ENCODE measurements around the gene ABHD15.
A peak's percentile ranks its signal among the peaks of the same experiment; 100 is the strongest.

ABHD15 gene

GRCh38 chr17:29581583-29582253 lies 14.9 kb upstream of the ABHD15 start:
- DNase-seq, result no peak

- peak; percentile 36 for DNase-seq
Observed at GRCh38 chr17:29579866-29580771, 13.3 kb upstream of the ABHD15 start.

- DNase-seq, result no peak
Observed at GRCh38 chr17:29578626-29579485, 12.0 kb upstream of the ABHD15 start.

- DNase-seq, result no peak
Observed at GRCh38 chr17:29577385-29578211, 10.8 kb upstream of the ABHD15 start.

GRCh38 chr17:29577001-29577370 lies 10.1 kb upstream of the ABHD15 start:
- DNase-seq, result no peak

GRCh38 chr17:29576214-29577000 lies 9.6 kb upstream of the ABHD15 start:
- no peak for DNase-seq

- DNase-seq, result no peak
Observed at GRCh38 chr17:29575511-29576213, 8.8 kb upstream of the ABHD15 start.

- no peak for DNase-seq
Observed at GRCh38 chr17:29574732-29575510, 8.1 kb upstream of the ABHD15 start.

GRCh38 chr17:29573871-29574731 lies 7.3 kb upstream of the ABHD15 start:
- DNase-seq, result no peak

GRCh38 chr17:29573558-29573869 lies 6.7 kb upstream of the ABHD15 start:
- DNase-seq, result no peak

GRCh38 chr17:29572691-29573557 lies 6.1 kb upstream of the ABHD15 start:
- no peak for DNase-seq

GRCh38 chr17:29571883-29572681 lies 5.2 kb upstream of the ABHD15 start:
- DNase-seq, result no peak

GRCh38 chr17:29571486-29571882 lies 4.6 kb upstream of the ABHD15 start:
- no peak for DNase-seq

- no peak for DNase-seq
Observed at GRCh38 chr17:29570521-29570920, 3.7 kb upstream of the ABHD15 start.

- DNase-seq, result no peak
Observed at GRCh38 chr17:29569245-29569950, 2.6 kb upstream of the ABHD15 start.
